ENCODE data around the gene KAT5. TPM values are rescaled to one million over a fixed set of nuclear protein-coding genes. Genes with fewer than 3 reads are reported as not detected.

Gene KAT5
- total RNA-seq, 1 donor, result 44.2 TPM

DNA sequence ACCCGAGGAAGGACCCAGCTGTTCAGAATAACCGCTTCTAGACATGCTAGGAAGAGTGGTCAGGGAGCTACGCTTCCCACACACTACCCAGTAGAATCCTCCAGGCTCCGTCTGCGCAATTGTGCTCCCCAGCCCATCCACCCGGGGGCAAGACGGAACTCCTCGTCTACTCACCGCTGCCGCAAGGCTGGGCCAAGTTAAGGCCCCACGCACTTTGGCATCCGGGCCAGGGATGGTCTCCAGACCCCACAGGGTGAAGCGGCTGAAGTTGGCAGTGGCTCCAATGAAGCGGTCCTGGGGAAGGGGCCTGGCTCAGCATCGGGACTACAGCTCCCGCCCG is 7.8 kb downstream of the KAT5 start:
- Histone ChIP-seq H3K4me3 (ENCODE audit: insufficient read depth, low read length) (peak overlapping the region; percentile 96), H3K27ac (ENCODE audit: low read depth, low read length) (peak overlapping the region; percentile 73), H4K20me1 (ENCODE audit: insufficient read depth, low read length) (peaks cover 24% of the 10 kb centered on the region), H3K36me3 (ENCODE audit: insufficient read depth, low read length) (peaks cover 40% of the 10 kb centered on the region), H3K4me2 (ENCODE audit: insufficient read depth, low read length) (peak overlapping the region; percentile 97), H3K9me3 (ENCODE audit: low read depth, low read length) (no peaks in the 10 kb centered on the region), H3K79me2 (ENCODE audit: insufficient read depth, low read length) (peaks cover 41% of the 10 kb centered on the region), H2AFZ (ENCODE audit: low read length) (peak overlapping the region; percentile 88), H3K27me3 (ENCODE audit: insufficient read depth, low read length) (no peaks in the 10 kb centered on the region), H3K4me1 (ENCODE audit: insufficient read depth, low read length) (peaks cover 13% of the 10 kb centered on the region)
- DNase-seq (ENCODE audit: insufficient read length, low spot score, missing footprints), result peak; percentile 87
- TF ChIP-seq, protein P1, sequence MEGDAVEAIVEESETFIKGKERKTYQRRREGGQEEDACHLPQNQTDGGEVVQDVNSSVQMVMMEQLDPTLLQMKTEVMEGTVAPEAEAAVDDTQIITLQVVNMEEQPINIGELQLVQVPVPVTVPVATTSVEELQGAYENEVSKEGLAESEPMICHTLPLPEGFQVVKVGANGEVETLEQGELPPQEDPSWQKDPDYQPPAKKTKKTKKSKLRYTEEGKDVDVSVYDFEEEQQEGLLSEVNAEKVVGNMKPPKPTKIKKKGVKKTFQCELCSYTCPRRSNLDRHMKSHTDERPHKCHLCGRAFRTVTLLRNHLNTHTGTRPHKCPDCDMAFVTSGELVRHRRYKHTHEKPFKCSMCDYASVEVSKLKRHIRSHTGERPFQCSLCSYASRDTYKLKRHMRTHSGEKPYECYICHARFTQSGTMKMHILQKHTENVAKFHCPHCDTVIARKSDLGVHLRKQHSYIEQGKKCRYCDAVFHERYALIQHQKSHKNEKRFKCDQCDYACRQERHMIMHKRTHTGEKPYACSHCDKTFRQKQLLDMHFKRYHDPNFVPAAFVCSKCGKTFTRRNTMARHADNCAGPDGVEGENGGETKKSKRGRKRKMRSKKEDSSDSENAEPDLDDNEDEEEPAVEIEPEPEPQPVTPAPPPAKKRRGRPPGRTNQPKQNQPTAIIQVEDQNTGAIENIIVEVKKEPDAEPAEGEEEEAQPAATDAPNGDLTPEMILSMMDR (IDR thresholded peaks at IDR 0.05; ENCODE audit: extremely low read depth, low read depth, low read length), result no peak

GRCh38 chr11:65720211-65720934 is 8.3 kb downstream of the KAT5 start, which contains the start of gene RNASEH2C:
TSS of gene RNASEH2C (minus strand) at chr11:65720798. CDS start at chr11:65720758, 40 bp downstream.
- H3K4me3 ChIP-seq (ENCODE audit: insufficient read depth, low read length), result peak within 1 kb of the TSS; percentile 96
- TF ChIP-seq, protein P1 (IDR thresholded peaks at IDR 0.05; ENCODE audit: extremely low read depth, low read depth, low read length), result no peak
- peak; percentile 98 for DNase-seq (ENCODE audit: insufficient read length, low spot score, missing footprints)
- no peaks in the 10 kb centered on the region for H3K9me3 ChIP-seq (ENCODE audit: low read depth, low read length)
- peaks cover 24% of the 10 kb centered on the region for H4K20me1 ChIP-seq (ENCODE audit: insufficient read depth, low read length)
- H3K36me3 ChIP-seq (ENCODE audit: insufficient read depth, low read length), result peaks cover 35% of the 10 kb centered on the region
- peak within 1 kb of the TSS; percentile 97 for H3K4me2 ChIP-seq (ENCODE audit: insufficient read depth, low read length)
- no peaks in the 10 kb centered on the region for H3K27me3 ChIP-seq (ENCODE audit: insufficient read depth, low read length)
- H3K27ac ChIP-seq (ENCODE audit: low read depth, low read length), result peak within 1 kb of the TSS; percentile 73
- H2AFZ ChIP-seq (ENCODE audit: low read length), result peak within 1 kb of the TSS; percentile 88
- peaks cover 38% of the 10 kb centered on the region for H3K79me2 ChIP-seq (ENCODE audit: insufficient read depth, low read length)
- peaks cover 13% of the 10 kb centered on the region for H3K4me1 ChIP-seq (ENCODE audit: insufficient read depth, low read length)

- no peak overlapping the region for H3K4me3 ChIP-seq (ENCODE audit: insufficient read depth, low read length)
- peaks cover 21% of the 10 kb centered on the region for H4K20me1 ChIP-seq (ENCODE audit: insufficient read depth, low read length)
- peaks cover 18% of the 10 kb centered on the region for H3K36me3 ChIP-seq (ENCODE audit: insufficient read depth, low read length)
- TF ChIP-seq, protein P1 (IDR thresholded peaks at IDR 0.05; ENCODE audit: extremely low read depth, low read depth, low read length), result no peak
- no peak overlapping the region for H3K27ac ChIP-seq (ENCODE audit: low read depth, low read length)
- no peak overlapping the region for H3K4me2 ChIP-seq (ENCODE audit: insufficient read depth, low read length)
- peaks cover 13% of the 10 kb centered on the region for H3K4me1 ChIP-seq (ENCODE audit: insufficient read depth, low read length)
- H3K9me3 ChIP-seq (ENCODE audit: low read depth, low read length), result no peaks in the 10 kb centered on the region
- H2AFZ ChIP-seq (ENCODE audit: low read length), result no peak overlapping the region
- H3K27me3 ChIP-seq (ENCODE audit: insufficient read depth, low read length), result peaks cover 1% of the 10 kb centered on the region
- no peak for DNase-seq (ENCODE audit: insufficient read length, low spot score, missing footprints)
- H3K79me2 ChIP-seq (ENCODE audit: insufficient read depth, low read length), result peaks cover 28% of the 10 kb centered on the region
Observed at GRCh38 chr11:65722261-65722660, 10.2 kb downstream of the KAT5 start.

DNA sequence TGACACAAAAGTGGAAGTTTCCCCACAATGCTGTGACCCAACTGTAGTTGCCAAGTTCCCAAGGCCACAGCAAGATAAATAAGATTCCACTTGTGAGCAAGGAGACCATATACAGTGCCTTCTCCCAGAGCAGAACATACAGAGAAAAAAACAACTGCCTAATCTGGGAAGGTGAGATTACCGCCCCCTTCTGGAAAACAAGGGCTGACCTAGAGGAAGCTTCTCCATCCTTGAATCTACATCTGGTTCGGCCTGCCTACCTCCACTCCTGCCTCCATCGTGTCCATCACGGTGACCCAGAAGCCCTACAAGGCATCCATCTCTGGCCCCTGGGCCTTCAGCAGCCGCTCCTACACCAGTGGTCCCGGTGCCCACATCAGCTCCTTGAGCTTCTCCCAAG is 14.6 kb downstream of the KAT5 start:
- no peak overlapping the region for H3K4me2 ChIP-seq (ENCODE audit: insufficient read depth, low read length)
- DNase-seq (ENCODE audit: insufficient read length, low spot score, missing footprints), result no peak
- peaks cover 3% of the 10 kb centered on the region for H3K27me3 ChIP-seq (ENCODE audit: insufficient read depth, low read length)
- no peaks in the 10 kb centered on the region for H3K4me1 ChIP-seq (ENCODE audit: insufficient read depth, low read length)
- H3K4me3 ChIP-seq (ENCODE audit: insufficient read depth, low read length), result no peak overlapping the region
- no peak overlapping the region for H2AFZ ChIP-seq (ENCODE audit: low read length)
- no peaks in the 10 kb centered on the region for H3K79me2 ChIP-seq (ENCODE audit: insufficient read depth, low read length)
- H3K27ac ChIP-seq (ENCODE audit: low read depth, low read length), result no peak overlapping the region
- H4K20me1 ChIP-seq (ENCODE audit: insufficient read depth, low read length), result no peaks in the 10 kb centered on the region
- H3K9me3 ChIP-seq (ENCODE audit: low read depth, low read length), result no peaks in the 10 kb centered on the region
- TF ChIP-seq, protein P1 (IDR thresholded peaks at IDR 0.05; ENCODE audit: extremely low read depth, low read depth, low read length), result no peak
- no peaks in the 10 kb centered on the region for H3K36me3 ChIP-seq (ENCODE audit: insufficient read depth, low read length)
